Measurements from ENCODE around the gene TMPRSS2.

GRCh38 chr21:41500363-41500762, 7.6 kb downstream of the TMPRSS2 start:
- TF ChIP-seq CTCF (IDR thresholded peaks at IDR 0.05), result no peak
- TF ChIP-seq POLR2A (IDR thresholded peaks at IDR 0.05), result no peak
